OCI-LY3 (cell line): ENCODE measurements around the gene AKR7A3.

Source experiments
- EZH2phosphoT487 ChIP-seq: fragments of 200-600 bp; shearing (Covaris generic); IDR thresholded peaks from 2 replicates; pipeline ENCODE4 v1.6.1; 2018; ENCODE audit warnings: antibody characterized with exemption, mixed run types, low read depth
- TF ChIP-seq, protein P1 (sequence below): fragments of 200-600, 300-600 bp; sonication (generic); IDR thresholded peaks from 2 replicates; pipeline ENCODE4 v1.5.1; 2014; ENCODE audit warnings: antibody characterized with exemption, low read length, low read depth

DNA sequence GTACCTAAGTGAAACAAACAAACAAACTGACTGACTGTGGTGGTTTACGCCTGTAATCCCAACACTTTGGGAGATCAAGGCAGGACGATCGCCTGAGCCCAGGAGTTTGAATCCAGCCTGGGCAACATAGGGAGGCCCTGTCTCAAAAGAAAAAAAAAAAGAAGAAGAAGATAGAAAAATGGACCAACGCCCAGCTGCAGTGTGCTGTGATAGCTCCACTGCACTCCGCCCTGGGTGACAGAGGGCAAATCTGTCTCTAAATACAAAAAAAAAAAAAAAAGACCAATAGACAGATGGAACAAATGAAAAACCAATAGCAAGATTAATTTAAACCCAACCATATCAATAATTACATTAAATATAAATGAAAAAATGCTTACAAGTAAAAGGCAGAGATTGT is 13.9 kb downstream of the AKR7A3 start:
- TF ChIP-seq, protein P1, sequence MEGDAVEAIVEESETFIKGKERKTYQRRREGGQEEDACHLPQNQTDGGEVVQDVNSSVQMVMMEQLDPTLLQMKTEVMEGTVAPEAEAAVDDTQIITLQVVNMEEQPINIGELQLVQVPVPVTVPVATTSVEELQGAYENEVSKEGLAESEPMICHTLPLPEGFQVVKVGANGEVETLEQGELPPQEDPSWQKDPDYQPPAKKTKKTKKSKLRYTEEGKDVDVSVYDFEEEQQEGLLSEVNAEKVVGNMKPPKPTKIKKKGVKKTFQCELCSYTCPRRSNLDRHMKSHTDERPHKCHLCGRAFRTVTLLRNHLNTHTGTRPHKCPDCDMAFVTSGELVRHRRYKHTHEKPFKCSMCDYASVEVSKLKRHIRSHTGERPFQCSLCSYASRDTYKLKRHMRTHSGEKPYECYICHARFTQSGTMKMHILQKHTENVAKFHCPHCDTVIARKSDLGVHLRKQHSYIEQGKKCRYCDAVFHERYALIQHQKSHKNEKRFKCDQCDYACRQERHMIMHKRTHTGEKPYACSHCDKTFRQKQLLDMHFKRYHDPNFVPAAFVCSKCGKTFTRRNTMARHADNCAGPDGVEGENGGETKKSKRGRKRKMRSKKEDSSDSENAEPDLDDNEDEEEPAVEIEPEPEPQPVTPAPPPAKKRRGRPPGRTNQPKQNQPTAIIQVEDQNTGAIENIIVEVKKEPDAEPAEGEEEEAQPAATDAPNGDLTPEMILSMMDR, result no peak
- TF ChIP-seq EZH2phosphoT487, result no peak
